Epidermal melanocyte (primary cell): ENCODE data around the gene CACNA2D1.

Experiments
- DNase-seq: peaks from one replicate; pipeline ENCODE4 v3.0.0; 2011; ENCODE audit warnings: low spot score; ENCODE audit not compliant: insufficient read length

The CACNA2D1 gene

GRCh38 chr7:82347808-82348207 is 95.8 kb downstream of the CACNA2D1 start:
- no peak for DNase-seq

GRCh38 chr7:82345886-82346285 is 97.7 kb downstream of the CACNA2D1 start:
- DNase-seq, result no peak

GRCh38 chr7:82343716-82344115 is 99.9 kb downstream of the CACNA2D1 start:
- no peak for DNase-seq

GRCh38 chr7:82339958-82340357 is 103.6 kb downstream of the CACNA2D1 start:
- DNase-seq, result no peak

GRCh38 chr7:82335927-82336326 is 107.7 kb downstream of the CACNA2D1 start:
- no peak for DNase-seq

- no peak for DNase-seq
These were observed 108.6 kb downstream of the CACNA2D1 start for GRCh38 chr7:82335001-82335400.

- DNase-seq, result no peak
These were observed 112.3 kb downstream of the CACNA2D1 start for GRCh38 chr7:82331234-82331633.

- DNase-seq, result no peak
These were observed 112.8 kb downstream of the CACNA2D1 start for GRCh38 chr7:82330706-82331215.

- no peak for DNase-seq
These were observed 115.7 kb downstream of the CACNA2D1 start for GRCh38 chr7:82327898-82328297.

GRCh38 chr7:82325416-82325815 is 118.2 kb downstream of the CACNA2D1 start:
- DNase-seq, result no peak

- DNase-seq, result no peak
These were observed 119.8 kb downstream of the CACNA2D1 start for GRCh38 chr7:82323806-82324205.

- no peak for DNase-seq
These were observed 123.9 kb downstream of the CACNA2D1 start for GRCh38 chr7:82319674-82320118.

- no peak for DNase-seq
These were observed 124.8 kb downstream of the CACNA2D1 start for GRCh38 chr7:82318786-82319185.

GRCh38 chr7:82317760-82318159 is 125.8 kb downstream of the CACNA2D1 start:
- no peak for DNase-seq

- no peak for DNase-seq
These were observed 126.3 kb downstream of the CACNA2D1 start for GRCh38 chr7:82317257-82317721.

- no peak for DNase-seq
These were observed 130.3 kb downstream of the CACNA2D1 start for GRCh38 chr7:82313269-82313668.

GRCh38 chr7:82312646-82313045 is 130.9 kb downstream of the CACNA2D1 start:
- DNase-seq, result no peak

GRCh38 chr7:82305347-82306005 is 138.1 kb downstream of the CACNA2D1 start:
- no peak for DNase-seq

- no peak for DNase-seq
These were observed 148.7 kb downstream of the CACNA2D1 start for GRCh38 chr7:82294865-82295264.

GRCh38 chr7:82294382-82294784 is 149.2 kb downstream of the CACNA2D1 start:
- no peak for DNase-seq

GRCh38 chr7:82293467-82293866 is 150.1 kb downstream of the CACNA2D1 start:
- DNase-seq, result no peak

GRCh38 chr7:82291931-82292330 is 151.6 kb downstream of the CACNA2D1 start:
- DNase-seq, result no peak

GRCh38 chr7:82289889-82290288 is 153.7 kb downstream of the CACNA2D1 start:
- DNase-seq, result no peak
